Heart right ventricle (tissue), 16 donors: ENCODE results near the gene MSH4. TPM values are rescaled to one million over a fixed set of nuclear protein-coding genes. Genes with fewer than 3 reads are reported as not detected.

ENCODE experiments used
- ATAC-seq, 8 donors: fragments of 200-7000 bp; cut with Tn5 transposase; one replicate each; pipeline ENCODE4 v1.9.1; 2020; ENCODE audit warnings: mild to moderate bottlenecking in 8 of 8, moderate library complexity in 8 of 8, moderate number of reproducible peaks in 1 of 8
- DNase-seq, 2 donors: peaks; one replicate each; pipeline ENCODE4 v3.0.0-alpha.2; 2020
- H3K27ac ChIP-seq, 10 donors: fragments of 200-600 bp; sonication (generic) in 2 of 10; one replicate each; pipeline versions ENCODE4 v1.5.0 to v1.8.0; 2020 to 2022; ENCODE audit warnings: mild to moderate bottlenecking in 3 of 10
- H3K27me3 ChIP-seq, 7 donors: fragments of 200-600 bp; one replicate each; pipeline ENCODE4 v1.8.0; 2021 to 2022; ENCODE audit warnings: mild to moderate bottlenecking in 2 of 7
- H3K36me3 ChIP-seq, 9 donors: fragments of 200-600 bp; sonication (generic) in 1 of 9; one replicate each; pipeline versions ENCODE4 v1.5.0 to v1.8.0; 2020 to 2022; ENCODE audit warnings: mild to moderate bottlenecking in 2 of 9
- H3K4me1 ChIP-seq, 9 donors: fragments of 200-600 bp; sonication (generic) in 1 of 9; one replicate each; pipeline versions ENCODE4 v1.5.0 to v1.8.0; 2020 to 2022; ENCODE audit warnings: mild to moderate bottlenecking in 4 of 9
- H3K4me3 ChIP-seq, 10 donors: fragments of 200-600 bp; sonication (generic) in 2 of 10; one replicate each; pipeline versions ENCODE4 v1.5.0 to v1.8.0; 2020 to 2022; ENCODE audit warnings: mild to moderate bottlenecking in 7 of 10, moderate library complexity in 2 of 10
- H3K9me3 ChIP-seq, 11 donors: fragments of 200-600 bp in 10 of 11; sonication (generic) in 2 of 11; one replicate each; pipeline versions ENCODE4 v1.5.0 to v1.8.0; 2013 to 2022; ENCODE audit warnings: mild to moderate bottlenecking in 2 of 11, control low read depth in 1 of 11, moderate library complexity in 1 of 11
- WGBS, 2 donors: extraction: QIAGEN DNeasy Blood & Tissue Kit; methylation state at CpG; one replicate each; pipeline ENCODE4 v1.1.7; 2013; ENCODE audit warnings: inconsistent platforms in 1 of 2; 5-methylcytosine and 5-hydroxymethylcytosine counted together
- intact Hi-C, 10 donors: fragments of 100-400 bp; cut with DNase I; formaldehyde crosslinking; loops; one replicate each; pipeline versions ENCODE4 v1.11.1 to v1.14.2; 2022
- polyA plus RNA-seq, 2 donors: library from polyadenylated mRNA; stranded (reverse); fragments of 200-250 nt; gene quantifications; one replicate each; pipeline ENCODE4 v1.2.3, GENCODE V29; 2013
- total RNA-seq, 10 donors: library from RNA; stranded (reverse); fragmentation: NEBNext Ultra II Directional in 3 of 10; extraction: Animal tissue kit (Norgen Biotek cat#: 25700) in 3 of 10; gene quantifications; one replicate each; pipeline versions ENCODE4 v1.2.1 to v1.2.4, GENCODE V29; 2021 to 2023
- TF ChIP-seq, protein P1 (sequence below), 9 donors: fragments of 200-600 bp; sonication (generic) in 2 of 9; IDR thresholded peaks; one replicate each; pipeline versions ENCODE4 v1.5.0 to v1.8.0; 2021 to 2022; ENCODE audit warnings: antibody characterized with exemption in 9 of 9, mild to moderate bottlenecking in 5 of 9, moderate library complexity in 1 of 9
- donor health status: Arrhythmogenic right ventricular cardiomyopathy.
- donor health status: ischemic (EF 13 %, LVEDD 7.1; RV severe dilation, severe dysfunction).
- donor health status: healthy with polysubstance abuse.
- donor health status: DM: no; HTN: yes; CAD: no.
- donor health status: DM: no; HTN: no; CAD: no.
- donor health status: ischemic (EF 25% LVEDD 6.9; RV normal size, moderate dysfunction).
- donor health status: ischemic (EF 25% LVEDD 5.7; RV mildly dilated, moderate dysfunction).
- donor health status: healthy.
- donor health status: DM: yes; HTN: yes; CAD: no.
- donor health status: Ischemic cardiomyopathy.
- donor health status: ischemic (EF 35%, LVEDD 5.7; RV mildly dilated, moderate dysfunction).
- donor health status: nonischemic (EF 11% LVEDD 7.7; RV severe dilation, severe dysfunction).
- donor health status: DM: yes; HTN: yes; CAD: no.
- donor health status: PGD.
- donor health status: ischemic (EF 29% LVEDD 5.4; RV normal size, mild dysfunction).
- donor health status: nonischemic (EF 23%, LVEDD 6.1; RV moderate dilation, normal function).

The MSH4 gene
- total and polyA plus RNA-seq, 12 donors = 0.12 to 0.88 (median 0.33) TPM

DNA sequence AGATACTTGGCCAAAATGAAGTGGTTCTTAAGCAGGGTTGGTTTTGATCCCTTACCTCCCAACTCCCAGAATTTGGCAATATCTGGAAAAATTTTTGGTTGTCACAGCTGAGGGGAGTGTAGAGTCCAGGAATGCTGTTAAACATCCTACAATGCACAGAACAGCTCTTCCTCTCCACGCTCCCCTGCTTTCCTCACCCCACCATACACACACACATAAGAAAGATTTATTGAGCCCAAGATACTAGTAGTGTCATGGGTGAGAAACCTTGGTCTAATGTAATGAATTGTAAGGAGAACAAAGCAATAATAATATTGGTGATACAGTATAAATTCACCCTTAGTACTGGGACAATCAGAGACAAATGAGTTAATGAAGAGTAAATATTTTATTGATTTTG lies 87.8 kb downstream of the MSH4 start:
- DNase-seq (no peak), ATAC-seq (no peak)
- no peaks in the 10 kb centered on the region for H3K4me1 ChIP-seq
- no peaks in the 10 kb centered on the region for H3K9me3 ChIP-seq
- H3K27me3 ChIP-seq = no peaks in the 10 kb centered on the region
- 73 to 85% methylated on average over 1 of the region's 1 CpG for WGBS, 2 donors
- H3K27ac ChIP-seq = no peak overlapping the region
- no peaks in the 10 kb centered on the region for H3K36me3 ChIP-seq
- TF ChIP-seq, protein P1, sequence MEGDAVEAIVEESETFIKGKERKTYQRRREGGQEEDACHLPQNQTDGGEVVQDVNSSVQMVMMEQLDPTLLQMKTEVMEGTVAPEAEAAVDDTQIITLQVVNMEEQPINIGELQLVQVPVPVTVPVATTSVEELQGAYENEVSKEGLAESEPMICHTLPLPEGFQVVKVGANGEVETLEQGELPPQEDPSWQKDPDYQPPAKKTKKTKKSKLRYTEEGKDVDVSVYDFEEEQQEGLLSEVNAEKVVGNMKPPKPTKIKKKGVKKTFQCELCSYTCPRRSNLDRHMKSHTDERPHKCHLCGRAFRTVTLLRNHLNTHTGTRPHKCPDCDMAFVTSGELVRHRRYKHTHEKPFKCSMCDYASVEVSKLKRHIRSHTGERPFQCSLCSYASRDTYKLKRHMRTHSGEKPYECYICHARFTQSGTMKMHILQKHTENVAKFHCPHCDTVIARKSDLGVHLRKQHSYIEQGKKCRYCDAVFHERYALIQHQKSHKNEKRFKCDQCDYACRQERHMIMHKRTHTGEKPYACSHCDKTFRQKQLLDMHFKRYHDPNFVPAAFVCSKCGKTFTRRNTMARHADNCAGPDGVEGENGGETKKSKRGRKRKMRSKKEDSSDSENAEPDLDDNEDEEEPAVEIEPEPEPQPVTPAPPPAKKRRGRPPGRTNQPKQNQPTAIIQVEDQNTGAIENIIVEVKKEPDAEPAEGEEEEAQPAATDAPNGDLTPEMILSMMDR (IDR thresholded peaks at IDR 0.05) = no peak
- intact Hi-C loops = no loop called here
- no peak overlapping the region for H3K4me3 ChIP-seq

DNA sequence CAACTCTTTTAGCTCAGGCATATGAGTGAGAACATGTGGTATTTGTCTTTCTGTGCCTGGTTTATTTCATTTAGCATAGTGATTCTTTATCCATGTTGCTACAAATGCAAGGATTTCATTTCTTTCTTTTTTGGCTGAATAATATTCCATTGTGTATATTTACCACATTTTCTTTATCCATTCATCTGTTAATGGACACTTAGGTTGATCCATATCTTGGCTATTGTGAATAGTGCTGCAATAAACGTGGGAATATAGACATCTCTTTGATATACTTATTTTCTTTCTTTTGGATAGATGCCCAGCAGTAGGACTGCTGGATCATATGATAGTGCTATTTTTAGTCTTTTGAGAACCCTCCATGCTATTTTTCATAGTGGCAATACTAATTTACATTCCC lies 104.7 kb downstream of the MSH4 start:
- Histone ChIP-seq H3K36me3 (no peaks in the 10 kb centered on the region), H3K27ac (no peak overlapping the region), H3K27me3 (no peaks in the 10 kb centered on the region), H3K9me3 (peaks cover 0 to 11% (median 0%) of the 10 kb centered on the region in 11 donors), H3K4me3 (no peak overlapping the region), H3K4me1 (no peaks in the 10 kb centered on the region)
- ATAC-seq (no peak), DNase-seq (no peak)
- intact Hi-C loops = no loop called here
- TF ChIP-seq, protein P1 (IDR thresholded peaks at IDR 0.05) = no peak
- 3 to 12% methylated on average over 1 of the region's 1 CpG for WGBS, 2 donors

DNA sequence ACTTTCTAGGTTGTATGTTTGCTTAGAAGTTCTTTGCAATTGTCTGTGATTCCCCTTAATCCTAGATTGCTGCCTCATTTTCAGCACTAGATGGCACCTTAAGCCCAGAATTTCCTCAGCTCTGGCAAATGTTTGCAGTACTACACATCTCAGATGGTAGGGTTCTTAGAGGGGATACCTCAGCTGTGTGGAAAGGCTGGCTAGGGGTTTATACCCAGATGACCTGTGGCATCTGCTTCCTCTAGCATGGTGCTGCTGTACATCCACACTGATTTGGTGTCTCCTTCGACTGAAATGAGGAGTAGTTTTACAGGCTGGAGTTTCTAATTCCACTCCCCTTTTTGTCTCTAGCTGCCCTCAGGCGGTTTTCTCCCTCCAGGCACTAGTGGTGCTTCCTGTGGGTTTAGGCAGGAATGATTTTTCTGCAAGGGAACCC lies 112.1 kb downstream of the MSH4 start:
- no peaks in the 10 kb centered on the region for H3K4me1 ChIP-seq
- TF ChIP-seq, protein P1 (IDR thresholded peaks at IDR 0.05) = peak in 3 of 9 donors; percentile 9 to 14 (median 11)
- no peak for ATAC-seq
- no peaks in the 10 kb centered on the region for H3K27me3 ChIP-seq
- no peaks in the 10 kb centered on the region for H3K36me3 ChIP-seq
- intact Hi-C loops = no loop called here
- DNase-seq = no peak
- WGBS, 2 donors = 29 to 37% methylated on average over 2 of the region's 2 CpGs
- peaks cover 0 to 19% (median 6%) of the 10 kb centered on the region in 11 donors for H3K9me3 ChIP-seq
- no peak overlapping the region for H3K4me3 ChIP-seq
- no peak overlapping the region for H3K27ac ChIP-seq

DNA sequence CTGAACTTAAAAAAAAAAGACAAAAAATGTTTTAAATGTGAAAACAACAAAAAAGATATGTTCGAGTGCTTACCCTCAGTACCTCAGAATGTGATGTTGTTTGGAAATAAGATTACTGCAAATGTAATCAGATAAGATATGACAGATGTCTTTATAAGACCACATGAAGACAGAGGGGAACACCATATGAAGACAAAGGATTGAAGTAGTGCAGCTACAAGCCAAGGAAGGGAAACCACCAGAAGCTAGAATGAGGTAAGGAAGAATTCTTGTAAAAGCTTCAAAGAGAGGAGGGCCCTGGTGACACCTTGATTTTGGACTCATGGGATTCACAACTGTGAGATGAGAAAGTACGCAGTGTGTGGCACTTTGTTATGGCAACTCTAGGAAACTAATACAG lies 120.2 kb downstream of the MSH4 start:
- Histone ChIP-seq H3K27me3 (no peaks in the 10 kb centered on the region), H3K27ac (no peak overlapping the region), H3K9me3 (peaks cover 0 to 5% (median 0%) of the 10 kb centered on the region in 11 donors), H3K36me3 (no peaks in the 10 kb centered on the region), H3K4me1 (no peaks in the 10 kb centered on the region), H3K4me3 (no peak overlapping the region)
- ATAC-seq (no peak), DNase-seq (no peak)
- TF ChIP-seq, protein P1 (IDR thresholded peaks at IDR 0.05) = no peak
- 75 to 76% methylated on average over 2 of the region's 2 CpGs for WGBS, 2 donors
- intact Hi-C loops = no loop called here
